Astrocyte of the cerebellum (primary cell): ENCODE data around the gene FLNB.

Experiments
- DNase-seq: peaks from one replicate; pipeline ENCODE4 v3.0.0-alpha.2; 2011; ENCODE audit warnings: low read depth
- H3K4me3 ChIP-seq: 2 replicates; pipeline ENCODE4 v1.5.1; 2011; ENCODE audit warnings: mild to moderate bottlenecking, low read depth, low read length, moderate library complexity
- CTCF ChIP-seq: IDR thresholded peaks from 2 replicates; pipeline ENCODE4 v1.5.1; 2012; ENCODE audit warnings: low read length, low read depth, moderate library complexity, mild to moderate bottlenecking; ENCODE audit errors: missing control alignments
- in situ Hi-C: cut with HindIII; loops from 2 replicates; pipeline ENCODE4 v1.10.0; 2017; ENCODE audit warnings: low sequenced_read_pairs

The FLNB gene

DNA sequence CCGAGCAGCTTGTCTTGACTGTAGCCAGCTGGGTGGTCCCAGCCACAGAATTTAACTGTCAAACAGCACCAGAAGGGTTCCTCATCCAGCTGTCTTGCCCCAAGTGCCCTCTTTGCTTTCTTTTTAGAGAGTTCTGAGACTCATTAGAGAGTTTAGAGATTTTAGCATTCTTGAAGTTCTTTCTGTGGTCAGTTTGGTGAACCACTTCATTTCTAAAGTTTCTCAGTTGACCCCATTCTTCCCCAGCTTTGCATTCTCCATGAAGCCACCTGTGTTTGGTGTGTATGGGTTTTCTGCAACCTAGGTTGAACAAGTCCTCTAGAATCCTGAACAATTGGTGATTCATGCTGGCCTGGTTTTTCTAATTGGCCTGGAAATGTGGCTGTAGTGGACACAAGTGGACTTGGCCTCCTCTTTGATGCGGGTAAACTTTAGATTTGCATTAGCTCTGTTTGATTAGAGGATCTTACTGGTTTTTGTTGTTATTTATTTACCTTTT lies 33.7 kb downstream of the FLNB start:
- in situ Hi-C loops = loop anchor here (25.0 kb wide), 1 partner anchor 105 kb away; no protein-coding TSS in a partner anchor
- peak; percentile 98 for DNase-seq
- no peak for TF ChIP-seq CTCF
- H3K4me3 ChIP-seq = no peak overlapping the region

DNA sequence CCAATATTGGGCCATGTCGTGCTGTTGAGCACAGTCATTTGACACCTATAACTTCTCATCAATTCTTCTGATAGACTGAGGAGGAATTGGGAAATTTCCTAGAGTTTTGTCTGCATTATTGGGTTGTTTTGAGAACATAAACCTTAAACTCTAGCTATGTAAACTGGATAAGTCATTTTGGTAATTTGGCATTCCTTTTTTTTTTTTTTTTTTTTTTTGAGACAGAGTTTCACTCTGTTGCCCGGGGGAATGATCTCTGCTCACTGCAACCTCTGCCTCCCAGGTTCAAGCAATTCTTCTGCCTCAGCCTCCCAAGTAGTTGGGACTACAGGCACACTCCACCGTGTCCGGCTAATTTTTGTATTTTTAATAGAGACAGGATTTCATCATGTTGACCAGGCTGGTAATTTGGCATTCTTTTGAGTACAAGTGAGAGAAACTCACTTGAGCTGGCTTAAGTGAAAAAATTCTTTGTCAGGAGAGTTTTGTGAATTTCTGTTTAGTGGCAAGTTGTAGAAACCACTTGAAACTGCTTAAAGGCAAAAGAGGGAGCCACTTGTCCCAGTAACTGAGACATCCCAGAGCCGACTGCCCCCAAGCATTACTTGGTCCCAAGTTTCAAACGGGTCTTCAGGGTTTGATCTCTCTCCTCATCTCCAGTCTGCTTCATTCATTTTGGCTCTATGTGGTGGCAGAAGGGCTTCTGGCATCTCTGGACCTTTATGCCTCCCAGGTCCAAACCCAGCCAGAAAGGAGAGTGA lies 34.9 kb downstream of the FLNB start:
- in situ Hi-C loops = loop anchor here (25.0 kb wide), 1 partner anchor 106 kb away; no protein-coding TSS in a partner anchor
- no peak for TF ChIP-seq CTCF
- no peak overlapping the region for H3K4me3 ChIP-seq
- no peak for DNase-seq

- no peak for TF ChIP-seq CTCF
- H3K4me3 ChIP-seq = no peak overlapping the region
- DNase-seq = no peak
- in situ Hi-C loops = loop anchor here (25.0 kb wide), 1 partner anchor 107 kb away; no protein-coding TSS in a partner anchor
Measured at GRCh38 chr3:58043933-58044332, 35.7 kb downstream of the FLNB start.

- TF ChIP-seq CTCF = no peak
- no peak for DNase-seq
Measured at GRCh38 chr3:58044691-58045483, 36.7 kb downstream of the FLNB start.

GRCh38 chr3:58047826-58048225 lies 39.6 kb downstream of the FLNB start:
- DNase-seq = no peak
- in situ Hi-C loops = loop anchor here (5.0 to 25.0 kb wide), 2 partner anchors 44 to 111 kb away; no protein-coding TSS in a partner anchor
- no peak for TF ChIP-seq CTCF
- no peak overlapping the region for H3K4me3 ChIP-seq

More at GRCh38 chr3:58044691-58045483, 36.7 kb downstream of the FLNB start:
- in situ Hi-C loops = loop anchor here (5.0 to 25.0 kb wide), 2 partner anchors 47 to 108 kb away; no protein-coding TSS in a partner anchor
- no peak overlapping the region for H3K4me3 ChIP-seq

DNA sequence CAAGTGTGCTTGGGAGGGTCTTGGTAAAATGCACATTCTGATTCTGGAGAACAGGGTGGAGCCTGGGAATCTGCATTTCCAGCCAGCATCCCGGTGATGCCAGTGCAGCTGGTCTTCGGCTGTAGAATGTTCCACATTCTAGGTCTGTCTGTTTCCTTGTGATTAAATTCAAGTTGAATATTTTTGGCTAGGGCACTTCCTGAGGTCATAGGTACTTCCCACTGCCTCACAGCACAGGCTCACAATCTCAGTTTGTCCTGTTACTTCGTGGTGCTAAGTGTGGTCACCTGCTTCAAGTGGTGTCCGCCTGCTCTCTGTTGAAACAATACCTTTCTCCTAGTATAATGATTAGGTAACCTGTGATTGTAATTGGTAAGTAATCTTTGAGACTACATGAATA lies 40.1 kb downstream of the FLNB start:
- in situ Hi-C loops = loop anchor here (5.0 to 25.0 kb wide), 2 partner anchors 44 to 111 kb away; no protein-coding TSS in a partner anchor
- no peak overlapping the region for H3K4me3 ChIP-seq
- no peak for DNase-seq
- no peak for TF ChIP-seq CTCF
